Fibroblast of skin of left quadriceps (primary cell): ENCODE measurements around the gene MRPS24.
"Not testable (repeated sequence)": the region's sequence is repeated elsewhere in the genome, so short reads cannot be mapped to it uniquely, and the experiment has no call there.

Experiments
- DNase-seq, 2 experiments: peaks; one replicate each; pipeline ENCODE4 v3.0.0-alpha.2; 2013; ENCODE audit warnings: low read depth in 2 of 2

The MRPS24 gene

DNA sequence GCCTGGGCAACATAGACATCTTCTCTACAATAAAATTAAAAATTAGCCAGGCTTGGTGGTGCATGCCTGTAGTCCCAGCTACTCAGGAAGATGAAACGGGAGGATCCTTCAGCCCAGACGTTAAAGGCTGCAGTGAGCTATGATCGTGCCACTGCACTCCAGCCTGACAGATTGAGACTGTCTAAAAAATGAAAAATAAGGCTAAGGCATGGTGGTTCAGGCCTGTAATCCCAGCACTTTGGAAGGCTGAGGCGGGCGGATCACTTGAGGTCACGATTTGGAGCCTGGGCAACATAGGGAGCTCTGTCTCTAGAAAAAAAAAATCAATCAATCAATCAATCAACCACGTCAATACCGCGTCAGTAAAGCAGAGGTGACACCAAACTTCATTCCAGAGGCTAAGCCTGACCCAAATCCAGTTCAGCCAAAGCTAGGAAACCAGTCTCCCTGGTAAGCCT, 31.1 kb downstream of the MRPS24 start:
- no peak for DNase-seq

DNA sequence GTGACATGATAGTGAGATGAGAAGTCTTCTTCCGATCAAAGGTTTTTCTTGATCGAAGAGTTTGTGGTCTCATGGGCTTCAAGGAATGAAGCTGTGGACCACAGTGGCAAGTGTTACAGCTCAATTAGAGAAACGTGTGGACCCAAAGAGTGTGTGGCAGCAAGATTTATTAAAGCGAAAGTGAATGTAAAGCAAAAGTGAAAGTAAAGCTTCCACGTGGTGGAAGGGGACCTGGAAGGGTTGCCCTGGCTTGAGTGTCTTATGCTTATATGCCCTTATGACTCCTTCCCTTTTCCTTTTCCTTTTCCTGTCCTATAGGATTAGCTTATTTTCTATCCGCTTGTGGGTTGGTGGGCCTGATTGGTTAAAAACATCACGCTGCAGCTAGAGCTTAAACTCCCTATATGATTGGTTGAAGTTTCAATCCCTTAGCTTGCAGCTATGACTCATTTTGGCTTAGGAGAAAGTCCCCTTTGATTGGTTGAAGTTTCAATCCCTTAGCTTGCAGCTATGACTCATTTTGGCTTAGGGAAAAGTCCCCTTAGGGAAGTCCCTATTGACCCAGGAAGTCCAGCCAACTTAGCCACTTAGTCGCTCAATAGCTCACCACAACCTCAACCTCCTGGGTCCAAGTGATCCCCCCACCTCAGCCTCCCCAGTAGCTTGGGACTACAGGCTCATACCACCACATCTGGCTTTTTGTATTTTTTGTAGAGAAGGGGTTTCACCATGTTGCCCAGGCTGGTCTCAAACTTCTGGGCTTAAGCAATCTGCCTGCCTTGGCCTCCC, 34.7 kb downstream of the MRPS24 start:
- DNase-seq: no peak

DNA sequence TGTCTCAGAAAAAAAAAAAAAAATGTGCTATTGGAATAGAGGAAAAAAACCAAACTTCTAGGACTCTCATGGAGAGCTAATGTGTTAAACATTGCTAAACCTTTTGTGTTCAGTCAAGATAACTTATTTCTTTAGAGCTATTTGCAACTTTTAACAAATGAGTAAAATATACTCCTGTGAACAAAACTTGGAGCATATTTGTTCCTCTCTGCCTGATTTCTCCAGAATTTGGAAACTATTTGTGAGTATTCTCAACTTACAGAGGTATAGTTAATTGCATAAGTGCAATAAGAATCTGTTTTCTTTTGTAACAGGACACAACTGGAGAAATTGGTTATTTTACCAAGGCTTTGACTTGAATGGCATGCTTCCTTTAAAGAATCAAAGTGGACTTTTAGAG, 38.4 kb downstream of the MRPS24 start:
- not testable (repeated sequence) for DNase-seq

DNA sequence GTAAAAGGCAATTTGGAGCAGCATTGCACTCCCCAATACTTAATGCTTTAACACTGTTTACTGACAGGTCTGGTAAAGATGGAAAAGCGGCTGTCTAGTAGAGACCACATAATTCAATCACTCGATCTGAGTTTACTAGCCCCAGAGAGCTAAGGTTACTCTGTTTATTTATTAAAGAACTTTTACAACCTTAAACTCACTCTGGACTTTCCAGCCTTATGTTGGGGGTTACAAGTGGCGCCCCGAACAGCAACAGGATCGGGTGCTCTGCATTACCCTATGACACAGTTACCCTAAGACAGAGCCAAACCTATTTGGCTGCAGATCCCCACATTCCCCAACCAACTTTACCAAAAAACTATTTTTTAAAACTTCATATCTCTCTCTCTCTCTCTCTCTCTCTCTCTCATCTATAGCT, 43.9 kb downstream of the MRPS24 start:
- no peak for DNase-seq

DNA sequence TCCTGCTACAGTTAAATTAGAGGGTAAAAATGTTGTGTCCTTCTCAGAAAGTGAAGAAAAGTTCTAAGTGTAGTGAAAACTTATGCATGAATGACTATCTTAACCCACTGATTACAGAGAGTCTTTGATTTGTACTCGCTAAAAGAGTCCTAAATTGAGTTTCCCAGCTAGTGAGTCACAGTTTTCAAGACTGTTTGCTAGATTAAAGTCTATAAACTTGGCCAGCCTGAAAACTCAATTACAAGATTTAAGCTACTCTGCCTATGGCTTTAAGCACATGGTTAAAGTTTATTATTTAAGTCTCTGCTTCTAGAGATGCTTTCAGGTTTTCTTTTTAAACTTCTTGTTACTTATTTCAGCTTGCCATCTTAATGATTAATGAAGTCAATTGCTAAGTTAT, 44.4 kb downstream of the MRPS24 start:
- no peak for DNase-seq

DNA sequence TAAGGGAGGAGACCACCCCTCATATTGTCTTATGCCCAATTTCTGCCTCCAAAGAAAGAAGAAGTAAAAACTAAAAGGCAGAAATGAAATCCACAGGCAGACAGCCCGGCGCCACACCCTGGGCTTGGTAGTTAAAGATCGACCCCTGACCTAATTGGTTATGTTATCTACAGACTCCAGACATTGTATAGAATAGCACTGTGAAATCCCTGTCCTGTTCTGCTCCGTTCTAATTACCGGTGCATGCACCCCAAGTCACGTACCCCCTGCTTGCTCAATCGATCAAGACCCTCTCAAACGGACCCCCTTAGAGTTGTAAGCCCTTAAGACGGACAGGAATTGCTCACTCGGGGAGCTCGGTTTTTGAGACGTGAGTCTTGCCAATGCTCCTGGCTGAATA, 44.8 kb downstream of the MRPS24 start:
- not testable (repeated sequence) for DNase-seq

DNA sequence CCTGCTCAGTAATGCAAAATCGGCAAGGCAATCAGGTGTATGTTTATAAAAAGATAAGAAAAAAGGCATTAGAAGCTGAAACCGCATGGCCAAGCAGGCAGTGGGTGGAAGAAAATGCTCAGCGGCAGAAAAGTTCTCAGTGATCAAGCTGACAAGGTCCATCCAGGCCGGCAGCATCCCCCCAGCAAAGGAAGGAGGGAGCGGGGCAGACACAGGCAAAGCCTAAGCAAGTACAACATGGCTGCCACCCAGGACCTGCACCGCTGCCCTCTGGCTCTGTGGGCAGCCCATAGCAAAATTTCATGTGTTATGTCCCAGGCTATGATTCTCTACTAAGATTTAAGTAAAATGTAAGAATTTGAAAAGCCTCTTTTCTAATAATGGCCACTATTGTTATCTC, 45.4 kb downstream of the MRPS24 start:
- DNase-seq: no peak

DNA sequence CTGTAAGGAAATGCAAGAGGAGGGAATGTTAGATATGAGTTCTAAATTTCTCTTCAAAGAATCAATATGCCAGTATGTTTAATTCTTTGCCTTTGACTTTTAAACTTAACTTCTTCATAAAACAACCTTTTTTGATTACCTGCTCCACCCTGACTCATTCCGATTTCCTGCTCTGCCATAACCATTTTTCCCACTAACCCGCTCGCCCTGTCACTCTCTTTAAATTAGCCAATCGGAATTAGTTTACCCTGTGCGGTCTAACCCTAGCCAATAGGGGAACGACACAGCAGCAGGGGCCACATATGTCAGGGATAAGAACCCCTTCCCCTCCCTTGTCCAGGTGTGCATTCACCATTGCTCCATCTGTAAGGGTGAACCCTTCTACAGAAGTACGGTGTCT, 45.9 kb downstream of the MRPS24 start:
- not testable (repeated sequence) for DNase-seq
